HG03139 (cell line): ENCODE measurements around the gene DROSHA.
"Not testable (repeated sequence)": the region's sequence is repeated elsewhere in the genome, so short reads cannot be mapped to it uniquely, and the experiment has no call there.

Experiments
- ATAC-seq: cut with Tn5 transposase; IDR thresholded peaks from one replicate; pipeline ENCODE4 v1.9.1; 2021; ENCODE audit not compliant: unreplicated experiment

DROSHA gene

GRCh38 chr5:31421806-31422586 lies 109.9 kb downstream of the DROSHA start:
- no peak for ATAC-seq

DNA sequence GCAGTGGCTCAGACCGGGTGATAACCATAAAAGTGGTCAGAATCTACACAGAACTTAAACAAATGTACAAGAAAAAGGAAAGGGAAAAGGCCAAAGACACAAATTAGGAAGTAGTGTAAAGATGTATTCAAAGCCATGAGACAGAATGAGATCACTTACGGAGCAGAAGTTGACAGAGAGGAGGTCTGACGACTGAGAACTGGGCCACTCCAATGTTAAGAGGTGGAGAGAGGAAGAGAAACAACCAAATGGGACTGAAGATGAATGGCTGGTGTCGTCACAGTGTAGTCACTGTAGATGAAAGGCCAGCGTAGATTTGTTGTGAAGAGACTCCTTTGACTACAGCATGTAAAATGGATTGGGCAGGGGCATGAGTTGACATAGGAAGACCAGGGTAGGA lies 114.4 kb downstream of the DROSHA start:
- no peak for ATAC-seq

DNA sequence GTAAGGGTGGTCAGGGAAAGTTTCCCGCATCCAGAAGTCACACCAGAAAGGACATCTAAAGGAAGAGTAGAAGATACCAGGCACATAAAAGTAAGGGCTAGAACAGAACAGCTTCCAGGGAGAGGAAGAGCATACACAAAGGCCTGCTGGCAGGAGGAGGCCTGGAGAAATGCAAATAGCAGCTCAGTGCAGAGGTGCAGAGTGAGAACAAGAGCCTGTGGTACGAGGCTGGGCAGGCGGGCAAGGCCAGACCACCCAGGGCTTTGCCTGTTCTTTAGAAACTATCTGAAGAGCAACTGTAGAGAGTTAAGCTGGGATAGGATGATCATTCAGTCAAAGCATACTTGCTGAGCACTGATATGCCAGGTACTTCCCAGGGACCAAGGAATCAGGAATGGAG lies 115.3 kb downstream of the DROSHA start:
- no peak for ATAC-seq

DNA sequence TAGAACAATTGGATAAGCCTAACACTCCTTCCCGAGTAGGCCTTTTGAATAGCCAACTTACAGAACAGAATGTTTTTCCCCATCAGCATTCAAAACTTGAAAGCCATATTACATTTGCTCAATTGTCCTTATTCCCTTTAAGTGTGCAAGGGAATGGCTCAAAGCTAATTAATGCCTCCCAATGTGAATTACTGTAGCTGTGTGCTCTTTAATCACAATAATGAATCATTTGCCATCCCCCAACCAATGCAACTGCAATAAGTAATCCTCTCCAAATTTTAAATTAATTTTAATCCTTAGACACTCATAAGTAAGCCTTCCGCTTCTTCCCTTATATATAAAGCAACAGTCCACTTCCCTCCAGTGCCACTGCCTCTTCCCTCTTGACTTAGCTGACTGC lies 115.9 kb downstream of the DROSHA start:
- no peak for ATAC-seq

GRCh38 chr5:31415009-31415923 lies 116.6 kb downstream of the DROSHA start:
- ATAC-seq = no peak

- ATAC-seq = no peak
Observed at GRCh38 chr5:31413030-31413812, 118.7 kb downstream of the DROSHA start.

DNA sequence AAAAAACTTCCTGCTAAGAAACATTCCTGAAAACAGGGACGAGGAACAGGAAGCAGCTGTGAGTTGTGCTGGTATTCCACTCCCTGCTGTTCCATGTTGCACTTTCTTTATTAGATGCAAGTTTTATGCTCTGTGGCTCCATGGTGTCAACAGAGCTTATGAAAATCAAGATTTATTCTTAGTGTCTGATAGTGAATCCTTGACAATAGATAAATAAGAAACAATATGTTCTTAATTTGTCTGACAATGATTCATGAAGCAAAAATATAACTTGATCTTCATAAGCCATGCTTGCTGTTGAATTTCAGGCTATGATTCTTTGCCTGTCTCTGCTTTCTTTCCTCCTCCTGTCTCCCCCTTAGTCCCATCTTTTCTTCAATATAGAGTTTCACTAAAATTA lies 119.6 kb downstream of the DROSHA start:
- ATAC-seq = no peak

DNA sequence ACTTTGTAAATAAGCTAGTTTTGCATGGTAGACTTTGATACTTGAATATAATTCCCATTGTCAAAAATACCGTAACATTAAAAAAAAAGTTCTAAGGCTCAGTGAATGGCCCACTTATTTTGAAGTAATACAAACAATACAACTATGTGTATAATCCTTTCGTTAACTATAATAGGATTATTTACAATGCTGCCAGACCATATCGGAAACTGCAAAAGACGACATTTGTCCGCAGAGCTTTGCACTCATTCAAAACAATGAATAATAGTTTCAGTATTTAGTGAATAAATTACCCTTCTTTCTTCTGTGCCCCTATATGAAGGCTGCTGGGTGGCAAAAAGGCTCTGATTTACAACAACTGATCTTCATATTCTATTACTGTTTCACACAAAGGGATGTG lies 121.8 kb downstream of the DROSHA start:
- no peak for ATAC-seq

DNA sequence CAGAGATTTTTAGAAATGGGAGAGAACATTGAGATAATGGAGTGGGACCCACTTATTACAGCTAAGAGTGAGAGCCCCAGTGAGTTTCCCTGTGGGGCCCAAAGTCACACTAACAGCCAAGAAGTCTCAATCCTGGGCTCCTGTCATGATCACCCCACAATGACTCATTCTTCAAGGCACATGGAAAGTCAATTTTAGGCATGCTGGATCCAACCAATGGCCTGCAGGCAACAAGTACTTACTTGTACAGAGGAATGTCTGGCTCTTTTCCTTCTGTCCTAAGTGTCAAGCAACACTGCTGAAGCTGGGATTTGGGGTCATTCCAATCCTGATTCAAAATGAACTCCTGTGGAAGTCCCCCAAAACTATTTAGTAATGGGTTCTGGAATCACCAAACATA lies 123.1 kb downstream of the DROSHA start:
- no peak for ATAC-seq

- no peak for ATAC-seq
Observed at GRCh38 chr5:31407921-31408693, 123.8 kb downstream of the DROSHA start.

- ATAC-seq = no peak
Observed at GRCh38 chr5:31404325-31404724, 127.6 kb downstream of the DROSHA start.

- ATAC-seq = no peak
Observed at GRCh38 chr5:31401691-31402090, 130.2 kb downstream of the DROSHA start.

GRCh38 chr5:31397926-31398557 lies 133.9 kb downstream of the DROSHA start:
- ATAC-seq = no peak

GRCh38 chr5:31396611-31397295 lies 135.1 kb downstream of the DROSHA start:
- no peak for ATAC-seq

DNA sequence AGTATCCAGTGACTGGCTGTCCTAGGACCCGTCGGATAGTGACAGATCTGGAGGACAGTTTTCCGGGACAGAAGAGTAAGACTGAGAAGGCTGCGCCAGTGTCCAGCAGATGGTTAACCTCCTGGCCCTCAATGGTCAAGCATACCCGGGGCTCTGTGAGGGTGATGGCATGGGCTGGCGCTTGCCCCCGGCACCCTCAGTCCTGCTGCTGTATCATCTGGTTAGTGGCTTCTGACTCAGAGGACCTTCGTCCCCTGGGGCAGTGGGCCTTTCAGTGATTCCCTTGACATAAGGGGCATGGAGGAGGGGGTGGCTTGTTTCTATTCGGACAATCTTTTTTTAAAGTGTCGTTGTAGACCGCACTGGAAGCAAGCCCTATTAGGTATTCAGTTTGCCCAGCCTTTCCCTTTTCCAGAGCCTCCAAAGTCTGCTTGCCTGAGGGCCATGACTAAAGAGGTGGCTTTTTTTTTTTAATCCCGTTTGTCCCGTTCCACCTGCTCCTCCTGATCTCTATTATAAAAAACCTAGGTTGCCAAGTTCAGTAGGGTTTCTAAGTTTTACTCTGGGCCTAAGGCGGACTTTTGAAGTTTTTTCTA lies 136.3 kb downstream of the DROSHA start:
- ATAC-seq = not testable (repeated sequence)

DNA sequence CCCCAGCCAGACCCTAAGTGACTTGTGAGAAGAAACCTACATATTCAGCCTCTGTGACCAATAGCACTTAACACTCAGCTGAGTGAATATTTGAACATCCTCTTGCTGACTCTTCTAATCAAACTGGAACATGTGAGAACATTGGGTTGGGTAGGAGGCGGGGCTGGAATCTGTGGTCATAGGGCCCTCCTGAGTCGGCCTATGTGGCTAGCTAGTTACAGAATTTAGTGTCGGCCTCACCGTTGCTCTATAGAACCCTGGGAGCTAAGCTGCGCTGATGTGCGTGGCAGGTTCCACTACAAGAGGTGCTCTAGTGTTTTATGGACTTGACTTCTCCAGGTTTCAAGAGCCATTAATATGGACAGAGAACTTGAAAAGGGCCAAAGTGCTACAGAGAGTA lies 138.8 kb downstream of the DROSHA start:
- no peak for ATAC-seq

GRCh38 chr5:31392061-31392460 lies 139.8 kb downstream of the DROSHA start:
- no peak for ATAC-seq

GRCh38 chr5:31390256-31390655 lies 141.6 kb downstream of the DROSHA start:
- ATAC-seq = no peak
